IMR-90 (cell line): Measurements from ENCODE around the gene KCNJ18. TPM values are rescaled to one million over a fixed set of nuclear protein-coding genes. Genes with fewer than 3 reads are reported as not detected.
"Not testable (repeated sequence)": the region's sequence is repeated elsewhere in the genome, so short reads cannot be mapped to it uniquely, and the experiment has no call there.

Experiments
- ATAC-seq: fragments of 200-7000 bp; cut with Tn5 transposase; 2 replicates; pipeline ENCODE4 v1.9.1; 2020; ENCODE audit warnings: low read depth, mild to moderate bottlenecking, moderate library complexity
- BruUV-seq: library from RNA; stranded (reverse); fragments of 400-500 nt; replicated peaks from 2 replicates; lab custom pipeline; 2021; lab: Mats Ljungman, UMichigan
- CTCF ChIA-PET: fragments of 300-600 bp; formaldehyde crosslinking; extraction: SDS; loops from one replicate; lab custom pipeline; 2021; ENCODE audit warnings: antibody characterized with exemption; lab: Yijun Ruan, JAX
- POLR2A ChIA-PET: fragments of 300-600 bp; sonication (Branson Sonifier 250); formaldehyde crosslinking; loops from one replicate; lab custom pipeline; 2022; ENCODE audit warnings: antibody characterized with exemption; ENCODE audit not compliant: unreplicated experiment; lab: Charles Lee
- DNase-seq: peaks from one replicate; pipeline ENCODE4 v3.0.0; 2013
- H2AFZ ChIP-seq: replicated peaks from 2 replicates; pipeline ENCODE3; 2013; ENCODE audit warnings: low read length, mild to moderate bottlenecking; ENCODE audit not compliant: poor library complexity
- H2AK5ac ChIP-seq: 2 replicates; pipeline ENCODE4 v1.6.1; 2013; ENCODE audit warnings: low read depth, low read length, inconsistent platforms
- H2AK9ac ChIP-seq: replicated peaks from 2 replicates; pipeline ENCODE3; 2013; ENCODE audit warnings: mild to moderate bottlenecking, low read depth, low read length, moderate library complexity; ENCODE audit not compliant: poor library complexity
- H2BK120ac ChIP-seq: 2 replicates; pipeline ENCODE4 v1.6.1; 2013; ENCODE audit warnings: low read depth, low read length, inconsistent platforms
- H2BK15ac ChIP-seq: 3 replicates; pipeline ENCODE4 v1.6.1; 2013; ENCODE audit warnings: low read depth, low read length, inconsistent platforms
- H2BK20ac ChIP-seq: 2 replicates; pipeline ENCODE4 v1.6.1; 2013; ENCODE audit warnings: low read depth, mild to moderate bottlenecking, inconsistent platforms, low read length, moderate library complexity
- H2BK5ac ChIP-seq: 2 replicates; pipeline ENCODE4 v1.6.1; 2013; ENCODE audit warnings: mild to moderate bottlenecking, low read depth, low read length, inconsistent platforms; ENCODE audit not compliant: poor library complexity, severe bottlenecking
- H3K14ac ChIP-seq: replicated peaks from 2 replicates; pipeline ENCODE4 v1.6.1; 2013; ENCODE audit warnings: low read depth, low read length, inconsistent platforms
- H3K18ac ChIP-seq: 2 replicates; pipeline ENCODE4 v1.6.1; 2013; ENCODE audit warnings: low read depth, low read length, control low read depth
- H3K23ac ChIP-seq: 2 replicates; pipeline ENCODE4 v1.6.1; 2013; ENCODE audit warnings: low read depth, low read length, inconsistent platforms
- H3K27ac ChIP-seq: 2 replicates; pipeline ENCODE4 v1.5.1; 2013; ENCODE audit warnings: mild to moderate bottlenecking, control low read depth, low read length; ENCODE audit not compliant: insufficient read depth
- H3K27me3 ChIP-seq: 2 replicates; pipeline ENCODE4 v1.6.1; 2013; ENCODE audit warnings: low read length; ENCODE audit not compliant: control insufficient read depth, insufficient read depth
- H3K36me3 ChIP-seq: 2 replicates; pipeline ENCODE4 v1.6.1; 2013; ENCODE audit warnings: low read length, mixed read lengths; ENCODE audit not compliant: control insufficient read depth, insufficient read depth
- H3K4ac ChIP-seq: 2 replicates; pipeline ENCODE4 v1.6.1; 2013; ENCODE audit warnings: low read depth, low read length, inconsistent platforms
- H3K4me1 ChIP-seq: 2 replicates; pipeline ENCODE4 v1.6.1; 2013; ENCODE audit warnings: low read length, mixed read lengths; ENCODE audit not compliant: control insufficient read depth, insufficient read depth
- H3K4me2 ChIP-seq: 2 replicates; pipeline ENCODE4 v1.6.1; 2013; ENCODE audit warnings: low read depth, mild to moderate bottlenecking, control low read depth, low read length, moderate library complexity
- H3K4me3 ChIP-seq: 2 replicates; pipeline ENCODE4 v1.5.1; 2013; ENCODE audit warnings: low read depth, mild to moderate bottlenecking, control low read depth, low read length, moderate library complexity; ENCODE audit not compliant: insufficient read depth
- H3K56ac ChIP-seq: 2 replicates; pipeline ENCODE4 v1.6.1; 2013; ENCODE audit warnings: low read length, inconsistent platforms; ENCODE audit not compliant: insufficient read depth; ENCODE audit errors: extremely low read depth
- H3K79me1 ChIP-seq, 2 experiments: 2 replicates each; pipeline ENCODE4 v1.6.1; 2013; ENCODE audit warnings: low read length in 2 of 2, inconsistent platforms in 1 of 2, low read depth in 1 of 2
- H3K9ac ChIP-seq: 2 replicates; pipeline ENCODE4 v1.6.1; 2013; ENCODE audit warnings: low read depth, low read length, control low read depth
- H3K9me1 ChIP-seq: 2 replicates; pipeline ENCODE4 v1.6.1; 2013; ENCODE audit warnings: low read length, inconsistent platforms; ENCODE audit not compliant: insufficient read depth
- H3K9me3 ChIP-seq: 2 replicates; pipeline ENCODE4 v1.6.1; 2013; ENCODE audit warnings: low read length; ENCODE audit not compliant: control insufficient read depth, insufficient read depth
- H4K20me1 ChIP-seq: 2 replicates; pipeline ENCODE4 v1.6.1; 2013; ENCODE audit warnings: low read length, inconsistent platforms; ENCODE audit not compliant: insufficient read depth
- H4K5ac ChIP-seq: 2 replicates; pipeline ENCODE4 v1.6.1; 2013; ENCODE audit warnings: mild to moderate bottlenecking, low read depth, low read length, control low read depth
- H4K8ac ChIP-seq, 2 experiments: 2 replicates each; pipeline ENCODE4 v1.6.1; 2013; ENCODE audit warnings: low read depth in 2 of 2, low read length in 2 of 2, control low read depth in 1 of 2, inconsistent platforms in 1 of 2
- H4K91ac ChIP-seq: 2 replicates; pipeline ENCODE4 v1.6.1; 2013; ENCODE audit warnings: low read depth, low read length, inconsistent platforms; ENCODE audit not compliant: insufficient read depth
- WGBS, 2 experiments: methylation state at CpG; one replicate each; pipeline versions ENCODE4 v1.1.5 to v1.1.7; 2013; ENCODE audit warnings: missing lambda C conversion rate in 2 of 2; ENCODE audit not compliant: insufficient read length in 1 of 2; ENCODE audit errors: extremely low coverage in 2 of 2; 5-methylcytosine and 5-hydroxymethylcytosine counted together
- dilution Hi-C: fragments of 300-500 bp; cut with HindIII; formaldehyde crosslinking; loops from one replicate; pipeline ENCODE4 v1.14.3; 2018; ENCODE audit warnings: low sequenced_read_pairs; ENCODE audit not compliant: unreplicated experiment
- in situ Hi-C: fragments of 300-500 bp; cut with MboI; formaldehyde crosslinking; loops from 3 replicates; pipeline ENCODE4 v1.14.3; 2019; ENCODE audit warnings: low sequenced_read_pairs, inconsistent platforms, mixed read lengths
- intact Hi-C: fragments of 100-400 bp; cut with micrococcal nuclease; formaldehyde crosslinking; loops from 2 replicates; pipeline ENCODE4 v1.10.0; 2022
- polyA plus RNA-seq, 3 experiments: library from polyadenylated mRNA; depleted of rRNA; stranded (reverse); fragments of >200 nt; gene quantifications; 2 replicates each; pipeline ENCODE4 v1.2.3, GENCODE V29; 2012; ENCODE audit warnings: low replicate concordance in 1 of 3
- total RNA-seq: library from RNA; depleted of rRNA; stranded (reverse); fragments of >200 nt; gene quantifications from 2 replicates; pipeline ENCODE4 v1.2.3, GENCODE V29; 2012

KCNJ18 gene
- total and polyA plus RNA-seq, 2 of the 4 experiments (the other 2 are of a cell fraction) = not detected

DNA sequence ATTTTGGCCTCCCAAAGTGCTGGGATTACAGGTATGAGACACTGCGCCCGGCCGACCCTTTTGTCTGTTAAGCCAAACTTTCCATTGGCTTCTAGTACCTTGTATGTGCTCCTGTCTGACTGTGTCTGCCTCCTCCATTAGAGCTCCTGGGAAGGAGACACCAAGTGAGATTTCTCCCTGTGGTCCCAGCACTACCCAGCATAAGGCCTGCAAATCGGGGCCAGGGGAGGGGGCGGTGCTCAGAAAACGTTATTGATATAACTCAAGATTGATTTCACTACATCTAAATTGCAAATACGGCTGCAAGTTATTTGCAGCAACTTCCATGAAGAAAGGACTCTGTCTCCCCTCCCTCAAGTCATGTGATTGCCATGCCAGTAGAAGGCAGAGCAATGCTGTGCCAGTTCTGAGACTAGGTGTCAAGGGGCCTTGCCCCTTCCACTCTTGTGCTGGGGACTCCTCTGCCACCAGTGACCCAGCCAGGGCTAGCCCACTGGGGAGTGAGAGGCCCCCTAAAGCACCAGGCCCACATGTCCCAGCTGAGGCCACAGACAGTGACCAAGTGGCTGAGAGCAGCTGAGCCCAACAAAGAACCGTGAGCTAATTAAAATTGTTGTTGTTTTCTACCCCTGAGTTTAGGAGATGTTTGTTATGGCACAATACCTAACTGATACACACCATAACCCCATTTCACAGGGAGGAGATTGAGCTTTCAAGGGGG, 55.0 kb downstream of the KCNJ18 start:
- H3K56ac ChIP-seq, BruUV-seq, CTCF ChIA-PET: not testable (repeated sequence)

DNA sequence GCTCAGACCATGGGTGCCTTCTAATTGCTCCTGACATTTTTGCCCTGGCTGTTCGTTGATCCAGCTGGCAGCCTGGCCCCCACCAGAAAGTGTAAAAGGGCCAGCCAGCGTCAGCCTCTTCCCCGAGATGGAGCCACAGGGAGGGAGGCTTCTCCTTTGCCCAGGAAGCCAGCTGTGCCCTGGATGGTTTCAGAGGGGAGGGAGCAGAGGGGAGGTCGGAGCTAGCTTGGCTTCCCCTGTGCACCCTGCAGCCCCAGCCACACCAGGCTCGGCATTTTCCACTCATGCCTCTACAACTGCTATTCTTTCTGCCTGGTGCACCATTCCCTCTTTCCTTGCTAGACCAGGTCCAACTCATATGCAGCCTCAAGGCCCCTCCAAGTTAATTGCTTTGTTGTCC, 56.4 kb downstream of the KCNJ18 start:
- dilution Hi-C loops, DNase-seq, H3K9ac ChIP-seq, H4K8ac ChIP-seq, H3K4me3 ChIP-seq, H3K4ac ChIP-seq, H3K18ac ChIP-seq, H3K56ac ChIP-seq, H3K27me3 ChIP-seq, H2AFZ ChIP-seq, intact Hi-C loops, H3K36me3 ChIP-seq, ATAC-seq, H3K79me1 ChIP-seq, H3K14ac ChIP-seq, H2AK5ac ChIP-seq, H2BK120ac ChIP-seq, H3K4me2 ChIP-seq, H2BK15ac ChIP-seq, H2BK20ac ChIP-seq, H3K27ac ChIP-seq, H4K5ac ChIP-seq, CTCF ChIA-PET, H4K20me1 ChIP-seq, H2AK9ac ChIP-seq, H3K9me1 ChIP-seq, H3K4me1 ChIP-seq, H2BK5ac ChIP-seq, BruUV-seq, POLR2A ChIA-PET, H3K23ac ChIP-seq, in situ Hi-C loops, H4K91ac ChIP-seq: not testable (repeated sequence)
- no CpG with 5 or more reads among the region's 5 CpGs for WGBS, 2 experiments
- peaks cover 11% of the 10 kb centered on the region; the same call in 1 of the 2 replicates for H3K9me3 ChIP-seq

More for the DNA sequence above, 55.0 kb downstream of the KCNJ18 start:
- H3K9ac ChIP-seq, POLR2A ChIA-PET, dilution Hi-C loops, intact Hi-C loops, H3K79me1 ChIP-seq, ATAC-seq, H4K5ac ChIP-seq, H3K18ac ChIP-seq, H2BK5ac ChIP-seq, H3K4ac ChIP-seq, H2AK5ac ChIP-seq, in situ Hi-C loops, H4K20me1 ChIP-seq, H3K36me3 ChIP-seq, H2AK9ac ChIP-seq, H3K14ac ChIP-seq, DNase-seq, H4K91ac ChIP-seq, H2BK20ac ChIP-seq, H3K23ac ChIP-seq, H3K4me2 ChIP-seq, H3K27me3 ChIP-seq, H3K27ac ChIP-seq, H3K4me1 ChIP-seq, H2BK15ac ChIP-seq, H3K9me1 ChIP-seq, H2AFZ ChIP-seq, H3K4me3 ChIP-seq, H2BK120ac ChIP-seq, H4K8ac ChIP-seq: not testable (repeated sequence)
- WGBS, 2 experiments = 70% methylated on average over 2 of the region's 8 CpGs; no CpG with 5 or more reads in 1 of the 2 experiments
- H3K9me3 ChIP-seq = peaks cover 10% of the 10 kb centered on the region; the same call in 1 of the 2 replicates
